GM18517 (cell line): Measurements from ENCODE around the gene YTHDC2.
A peak's percentile ranks its signal among the peaks of the same experiment; 100 is the strongest.
"Not testable (repeated sequence)": the region's sequence is repeated elsewhere in the genome, so short reads cannot be mapped to it uniquely, and the experiment has no call there.

Experiments used
- ATAC-seq: cut with Tn5 transposase; IDR thresholded peaks from one replicate; pipeline ENCODE4 v1.9.1; 2021; ENCODE audit warnings: mild to moderate bottlenecking, moderate library complexity; ENCODE audit not compliant: unreplicated experiment

The YTHDC2 gene

GRCh38 chr5:113601423-113601822 is 87.9 kb downstream of the YTHDC2 start:
- no peak for ATAC-seq

- ATAC-seq = not testable (repeated sequence)
Observed at GRCh38 chr5:113603246-113603645, 89.8 kb downstream of the YTHDC2 start.

GRCh38 chr5:113606298-113607134 is 93.0 kb downstream of the YTHDC2 start:
- peak; percentile 82 for ATAC-seq

GRCh38 chr5:113607361-113607760 is 93.9 kb downstream of the YTHDC2 start:
- no peak for ATAC-seq

- ATAC-seq = no peak
Observed at GRCh38 chr5:113608113-113608596, 94.7 kb downstream of the YTHDC2 start.

GRCh38 chr5:113612060-113612496 is 98.6 kb downstream of the YTHDC2 start:
- peak; percentile 81 for ATAC-seq

GRCh38 chr5:113614191-113614590 is 100.7 kb downstream of the YTHDC2 start:
- no peak for ATAC-seq

- ATAC-seq = no peak
Observed at GRCh38 chr5:113615708-113616107, 102.2 kb downstream of the YTHDC2 start.

GRCh38 chr5:113617191-113617796 is 103.8 kb downstream of the YTHDC2 start:
- no peak for ATAC-seq

GRCh38 chr5:113632996-113633395 is 119.5 kb downstream of the YTHDC2 start:
- no peak for ATAC-seq

GRCh38 chr5:113634957-113635356 is 121.5 kb downstream of the YTHDC2 start:
- no peak for ATAC-seq

- no peak for ATAC-seq
Observed at GRCh38 chr5:113641715-113642114, 128.2 kb downstream of the YTHDC2 start.
